GM13976 (cell line): ENCODE results near the gene ADAMTS13.

Source experiments
- DNase-seq: peaks from one replicate; pipeline ENCODE4 v3.0.0; 2012; ENCODE audit warnings: low spot score
- in situ Hi-C: fragments of 300-500 bp; cut with MboI; formaldehyde crosslinking; loops from one replicate; pipeline ENCODE4 v1.12.0; 2022; ENCODE audit warnings: low sequenced_read_pairs, mixed read lengths, inconsistent platforms; ENCODE audit not compliant: unreplicated experiment
- TF ChIP-seq, protein P1 (sequence below): IDR thresholded peaks from 2 replicates; pipeline ENCODE4 v1.5.1; 2012; ENCODE audit warnings: borderline replicate concordance, mild to moderate bottlenecking; ENCODE audit not compliant: insufficient read depth; ENCODE audit errors: extremely low read depth, missing control alignments, control extremely low read depth

ADAMTS13 gene

DNA sequence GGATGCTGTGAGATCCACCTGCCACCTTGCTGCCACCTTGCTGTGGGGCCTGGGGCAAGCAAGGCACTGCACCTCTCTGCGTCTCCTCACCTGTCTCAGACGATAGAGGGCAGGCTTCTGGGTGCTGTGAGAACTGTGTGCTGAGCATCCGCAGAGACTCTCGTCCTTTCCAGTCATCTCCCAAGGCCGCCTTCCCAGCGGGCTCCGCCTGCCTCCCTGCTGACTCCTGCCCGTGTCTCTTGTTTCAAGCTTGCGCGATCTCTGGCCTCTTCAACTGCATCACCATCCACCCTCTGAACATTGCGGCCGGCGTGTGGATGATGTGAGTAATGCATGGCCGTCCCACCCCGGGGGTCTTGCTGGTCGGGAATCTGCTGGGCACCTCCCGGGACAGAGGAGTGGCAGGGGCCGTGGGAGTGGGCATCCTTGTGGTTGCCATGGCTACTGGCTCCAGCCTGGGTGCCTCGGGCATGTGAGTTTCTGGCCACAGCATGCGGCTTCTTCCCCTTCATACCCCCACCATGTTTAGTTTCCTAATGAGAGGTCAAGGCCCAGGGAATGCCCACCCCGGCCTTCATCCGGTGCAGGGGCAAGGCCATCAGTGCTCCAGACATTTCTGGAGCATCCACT, 41.2 kb downstream of the ADAMTS13 start:
- TF ChIP-seq, protein P1, sequence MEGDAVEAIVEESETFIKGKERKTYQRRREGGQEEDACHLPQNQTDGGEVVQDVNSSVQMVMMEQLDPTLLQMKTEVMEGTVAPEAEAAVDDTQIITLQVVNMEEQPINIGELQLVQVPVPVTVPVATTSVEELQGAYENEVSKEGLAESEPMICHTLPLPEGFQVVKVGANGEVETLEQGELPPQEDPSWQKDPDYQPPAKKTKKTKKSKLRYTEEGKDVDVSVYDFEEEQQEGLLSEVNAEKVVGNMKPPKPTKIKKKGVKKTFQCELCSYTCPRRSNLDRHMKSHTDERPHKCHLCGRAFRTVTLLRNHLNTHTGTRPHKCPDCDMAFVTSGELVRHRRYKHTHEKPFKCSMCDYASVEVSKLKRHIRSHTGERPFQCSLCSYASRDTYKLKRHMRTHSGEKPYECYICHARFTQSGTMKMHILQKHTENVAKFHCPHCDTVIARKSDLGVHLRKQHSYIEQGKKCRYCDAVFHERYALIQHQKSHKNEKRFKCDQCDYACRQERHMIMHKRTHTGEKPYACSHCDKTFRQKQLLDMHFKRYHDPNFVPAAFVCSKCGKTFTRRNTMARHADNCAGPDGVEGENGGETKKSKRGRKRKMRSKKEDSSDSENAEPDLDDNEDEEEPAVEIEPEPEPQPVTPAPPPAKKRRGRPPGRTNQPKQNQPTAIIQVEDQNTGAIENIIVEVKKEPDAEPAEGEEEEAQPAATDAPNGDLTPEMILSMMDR: peak; percentile 20
- DNase-seq: no peak
- in situ Hi-C loops: no loop called here

DNA sequence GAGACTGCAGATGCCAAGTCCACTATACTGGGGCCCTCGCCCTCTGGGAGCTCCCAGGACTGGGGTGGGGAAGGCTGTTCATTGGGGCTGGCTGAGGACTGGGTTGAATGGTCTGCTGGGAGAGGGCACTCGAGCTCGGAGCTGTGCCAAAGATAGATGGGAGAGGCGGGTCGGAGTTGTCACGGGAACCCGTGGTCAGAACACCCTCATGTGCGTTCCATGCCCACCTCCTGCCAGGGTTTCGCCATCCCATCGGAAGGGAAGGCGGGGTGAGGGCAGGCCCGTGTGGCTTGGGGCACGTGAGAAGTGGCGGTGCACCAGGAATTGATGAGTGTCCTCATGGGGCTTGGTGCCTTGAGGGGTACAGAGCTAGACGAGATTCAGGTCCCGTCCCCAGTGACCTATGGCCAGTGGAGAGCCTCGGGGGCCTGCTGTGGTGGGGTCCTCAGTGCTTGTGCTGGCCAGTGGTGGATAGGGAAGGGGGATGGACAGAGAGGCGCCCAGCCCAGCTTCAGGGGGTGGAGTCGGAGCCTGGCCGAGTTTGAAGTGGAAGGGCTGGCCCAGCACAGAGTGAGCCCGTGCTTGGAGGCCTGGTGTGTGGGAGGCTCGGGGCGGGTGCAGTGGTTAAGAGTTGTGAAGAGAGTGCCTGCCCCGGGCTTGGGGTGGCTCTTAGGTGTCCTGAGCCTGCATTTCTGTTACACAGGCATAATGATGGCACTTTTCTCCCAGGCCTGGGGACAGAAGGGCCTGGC, 41.9 kb downstream of the ADAMTS13 start:
- in situ Hi-C loops: no loop called here

DNA sequence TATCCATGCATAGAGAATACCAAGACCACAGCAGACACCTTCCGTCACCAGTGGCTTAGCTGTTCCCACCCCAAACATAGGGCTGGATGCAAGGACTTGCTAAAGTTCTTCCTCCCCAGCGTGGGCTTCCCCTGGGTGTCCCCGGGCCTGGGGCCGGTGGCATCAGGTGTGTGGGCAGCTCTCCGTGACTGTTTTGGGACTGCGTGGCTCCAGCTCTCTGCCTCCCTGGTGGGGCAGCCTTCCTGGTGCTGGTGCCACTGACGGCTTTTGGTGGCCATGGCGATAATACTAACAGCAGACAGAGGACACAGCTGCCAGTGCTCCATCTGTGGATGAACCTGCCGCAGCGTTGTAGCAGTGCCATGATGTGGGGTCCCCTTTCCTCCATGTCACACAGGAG, 42.5 kb downstream of the ADAMTS13 start:
- no peak for DNase-seq
- in situ Hi-C loops: no loop called here
- TF ChIP-seq, protein P1: no peak

More for the DNA sequence above, 41.9 kb downstream of the ADAMTS13 start:
- TF ChIP-seq, protein P1: no peak
- no peak for DNase-seq

DNA sequence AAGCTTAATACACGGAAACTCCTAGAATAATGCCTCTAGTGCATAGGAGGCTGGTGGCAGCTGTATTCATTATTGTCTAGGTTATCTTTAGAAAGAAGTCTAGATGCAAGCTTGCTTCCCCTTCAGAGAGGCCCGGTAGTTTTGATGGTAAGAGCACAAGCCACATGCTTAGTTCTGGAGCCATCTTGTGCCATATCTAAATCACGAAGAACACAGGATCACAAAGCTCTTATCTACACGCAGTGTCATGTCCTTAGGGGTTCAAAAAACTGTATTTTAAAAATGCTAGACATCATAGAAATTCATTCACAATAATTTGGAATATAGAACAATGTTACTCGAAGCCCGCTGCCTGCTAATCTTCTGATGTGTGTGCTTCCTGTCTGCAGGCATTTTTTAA, 43.8 kb downstream of the ADAMTS13 start:
- in situ Hi-C loops: no loop called here
- TF ChIP-seq, protein P1: no peak
- no peak for DNase-seq

DNA sequence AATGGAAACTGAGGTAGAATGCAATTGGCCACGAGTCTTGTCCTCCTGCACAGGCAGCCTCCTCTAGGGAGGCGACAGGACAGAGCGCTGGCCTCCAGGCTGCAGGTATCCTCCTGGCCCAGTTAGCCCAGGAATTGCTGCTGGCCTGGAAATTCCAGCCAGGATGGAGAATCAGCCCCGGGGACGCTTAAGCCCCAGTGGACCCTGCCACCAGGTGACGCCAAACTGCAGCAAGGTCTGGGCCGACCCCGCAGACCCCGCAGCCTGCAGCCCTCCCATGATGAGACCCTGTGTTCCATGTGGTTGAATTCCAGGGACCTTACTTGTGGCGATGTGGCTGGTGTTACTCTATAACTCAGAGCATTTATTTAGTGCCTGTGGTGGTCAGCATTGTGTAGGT, 44.9 kb downstream of the ADAMTS13 start:
- in situ Hi-C loops: no loop called here
- DNase-seq: no peak
- TF ChIP-seq, protein P1: no peak

DNA sequence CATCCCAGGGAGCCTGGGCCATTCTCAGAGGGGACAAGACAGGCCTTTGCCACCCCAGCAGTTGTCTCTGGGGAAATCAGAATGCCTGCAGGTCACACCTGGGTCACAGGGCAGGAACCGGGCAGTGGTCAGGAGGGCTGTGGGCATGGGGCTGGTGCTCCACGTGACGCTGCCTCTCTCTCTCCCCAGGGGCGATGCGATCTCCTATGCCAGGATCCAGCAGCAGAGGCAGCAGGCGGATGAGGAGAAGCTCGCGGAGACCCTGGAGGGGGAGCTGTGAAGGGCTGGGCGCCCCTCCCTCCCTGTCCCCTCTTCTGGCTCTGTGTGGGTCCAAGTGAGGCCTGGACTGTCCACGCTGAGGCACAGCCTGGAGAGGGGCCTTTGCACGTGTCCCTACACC, 46.2 kb downstream of the ADAMTS13 start:
- TF ChIP-seq, protein P1: no peak
- in situ Hi-C loops: no loop called here
- no peak for DNase-seq
